Stimulated activated CD8-positive, alpha-beta memory T cell treated with anti-CD3 and anti-CD28 coated beads, Interleukin-4, amount 100 ng/mL, for 4 hours (primary cell): Measurements from ENCODE around the gene DGKG.

ENCODE experiments used
- DNase-seq, 2 donors: peaks; one replicate each; pipeline ENCODE4 v3.0.0-alpha.2; 2020; ENCODE audit warnings: low read depth in 2 of 2, low spot score in 1 of 2

DGKG gene

DNA sequence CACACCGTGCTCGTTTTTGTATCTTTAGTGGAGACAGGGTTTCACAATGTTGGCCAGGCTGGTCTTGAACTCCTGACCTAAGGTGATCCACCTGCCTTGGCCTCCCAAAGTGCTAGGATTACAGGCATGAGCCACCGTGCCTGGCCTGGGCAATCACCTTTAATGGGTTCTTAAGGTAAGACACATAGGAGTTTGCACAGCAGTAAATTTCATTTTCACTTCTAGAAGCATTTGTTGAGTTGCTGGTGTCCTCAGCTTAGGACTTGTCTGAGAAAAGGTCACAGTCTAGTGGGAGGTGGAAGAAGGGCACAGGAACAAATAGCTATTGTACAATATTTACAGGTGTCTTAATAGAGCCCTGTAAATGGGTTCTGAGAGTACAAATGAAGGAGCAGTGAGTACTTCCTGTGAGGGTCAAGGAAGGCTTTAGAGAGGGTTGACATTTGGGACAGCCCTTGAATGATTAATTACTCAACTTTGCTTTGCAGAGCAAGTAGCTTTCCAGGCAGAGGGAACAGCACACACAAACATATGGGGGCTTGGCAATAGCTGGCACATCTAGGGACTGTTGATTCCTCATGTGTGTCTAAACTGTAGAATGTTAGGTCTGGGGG, 244.4 kb downstream of the DGKG start:
- DNase-seq: no peak

DNA sequence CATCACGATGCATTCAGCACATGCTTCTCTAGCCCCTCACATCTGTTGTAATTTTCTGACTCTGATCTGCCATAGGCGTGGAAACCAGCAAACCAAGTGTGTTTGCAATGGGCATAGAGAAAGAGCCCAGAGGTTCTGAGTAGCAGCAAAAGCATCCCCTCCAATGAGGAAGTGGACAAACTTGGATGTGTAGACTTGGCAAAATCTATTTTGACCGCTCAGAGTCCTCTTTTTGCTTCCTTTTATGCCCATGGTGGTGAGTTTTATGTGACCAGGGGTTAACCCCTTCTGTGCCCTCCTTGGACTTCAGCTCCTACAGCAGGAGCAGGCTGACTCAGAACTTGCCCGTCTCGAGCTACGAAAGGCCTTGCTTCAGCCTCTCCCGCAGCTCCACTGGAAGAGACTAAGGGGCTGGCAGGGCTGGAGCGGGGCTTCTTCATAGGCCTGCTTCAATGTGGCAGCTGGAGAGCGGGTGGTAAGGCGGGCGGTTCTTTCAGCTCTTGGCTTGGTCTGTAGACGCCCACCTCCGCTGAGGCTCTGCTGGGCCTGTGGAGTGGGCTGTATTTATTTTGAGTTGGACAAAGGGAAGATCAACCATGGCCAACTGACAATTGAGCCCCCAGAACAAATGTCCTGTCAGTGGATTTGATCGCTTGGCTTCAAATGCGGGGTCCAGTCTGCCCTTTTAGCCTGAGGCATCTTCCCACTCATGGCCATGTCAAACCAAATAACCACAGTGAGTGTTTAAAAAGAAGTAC, 246.6 kb downstream of the DGKG start:
- no peak for DNase-seq

DNA sequence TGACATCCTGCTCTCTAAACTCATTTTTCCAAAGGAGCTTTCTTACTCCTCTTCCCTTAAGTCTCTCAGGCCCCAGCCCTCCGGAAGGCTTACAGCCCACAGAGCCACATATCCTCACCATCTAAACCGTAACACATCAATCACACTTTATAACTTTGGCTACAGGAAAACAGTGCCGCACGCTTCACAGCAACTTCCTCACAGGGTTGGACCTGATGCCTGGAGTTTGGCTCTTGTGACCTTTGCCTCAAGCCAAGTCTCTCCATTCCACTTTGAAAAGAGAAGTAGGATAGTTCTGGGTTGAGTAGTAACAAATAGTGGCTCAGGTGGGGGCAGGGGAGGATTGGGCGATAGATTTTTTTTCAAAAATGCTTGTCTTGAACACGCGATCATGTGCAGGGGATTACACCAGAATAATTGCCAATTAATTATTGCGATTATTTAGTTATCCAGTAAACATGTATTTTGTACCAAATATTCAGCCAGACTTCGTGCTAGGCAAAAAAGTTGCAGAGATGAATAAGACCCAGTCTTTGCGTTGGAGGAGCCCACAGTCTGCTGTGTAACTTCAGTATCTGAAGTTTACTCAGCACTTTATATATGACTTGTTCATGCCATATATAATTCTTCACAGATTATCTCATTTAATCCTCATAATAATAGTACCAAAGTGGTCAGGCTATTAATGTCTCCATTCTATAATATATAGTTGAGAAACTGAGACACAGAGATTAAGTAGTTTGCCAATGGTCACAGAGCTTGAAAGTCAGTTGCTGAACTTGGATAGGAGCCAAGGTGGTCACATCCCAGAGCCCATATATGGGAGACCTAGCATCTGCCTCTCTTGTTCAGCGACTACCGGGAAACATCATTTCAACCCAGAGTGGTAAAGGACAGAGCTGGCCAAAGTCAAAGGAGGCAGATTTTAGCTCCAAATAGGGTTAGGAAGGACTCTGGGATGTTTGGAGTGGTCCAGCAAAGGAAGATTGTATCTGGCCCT, 250.8 kb downstream of the DGKG start:
- no peak for DNase-seq

DNA sequence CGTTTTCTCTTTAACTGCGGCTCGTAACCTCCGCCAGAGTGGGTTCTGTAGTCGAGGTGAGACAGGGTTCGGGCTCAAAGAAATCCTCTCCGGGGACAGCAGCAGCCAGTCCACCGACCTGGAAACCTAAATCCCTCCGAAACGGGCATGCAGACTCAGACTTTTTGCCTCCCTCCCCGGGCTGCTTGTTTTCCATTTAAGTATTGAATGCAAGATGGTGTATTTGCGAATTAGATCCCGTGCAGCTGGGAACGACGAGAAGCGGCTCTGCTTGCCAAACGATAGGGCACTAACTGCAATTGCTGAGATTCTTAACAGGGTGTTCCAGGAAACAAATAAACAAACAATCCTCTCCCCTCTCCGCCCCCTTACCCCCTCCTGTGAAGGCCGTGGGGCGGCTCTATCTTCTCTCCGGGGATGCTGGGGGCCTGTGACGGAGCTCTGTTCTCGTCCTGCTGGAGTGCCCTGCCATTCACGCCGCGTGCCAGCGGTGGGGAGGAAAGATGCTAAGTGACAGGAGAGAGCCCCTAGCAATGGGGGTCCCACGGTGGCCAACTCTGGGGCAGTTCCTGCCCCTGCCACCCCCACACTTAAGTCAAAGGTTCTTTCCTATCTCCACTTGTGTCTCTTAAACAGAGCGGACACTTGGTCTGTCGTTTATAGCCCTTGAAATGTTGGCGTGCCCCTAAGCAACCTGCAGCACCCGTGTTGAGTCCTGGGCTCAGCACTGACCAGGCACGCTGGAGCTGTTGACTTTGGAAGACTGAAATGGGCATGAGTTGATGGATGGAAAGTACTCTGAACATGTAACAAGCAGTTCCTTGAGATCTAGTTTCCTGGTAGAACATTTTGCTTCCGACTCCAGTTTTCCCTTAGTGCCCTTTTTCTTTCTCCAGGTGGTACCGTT, 251.9 kb downstream of the DGKG start:
- DNase-seq: no peak

DNA sequence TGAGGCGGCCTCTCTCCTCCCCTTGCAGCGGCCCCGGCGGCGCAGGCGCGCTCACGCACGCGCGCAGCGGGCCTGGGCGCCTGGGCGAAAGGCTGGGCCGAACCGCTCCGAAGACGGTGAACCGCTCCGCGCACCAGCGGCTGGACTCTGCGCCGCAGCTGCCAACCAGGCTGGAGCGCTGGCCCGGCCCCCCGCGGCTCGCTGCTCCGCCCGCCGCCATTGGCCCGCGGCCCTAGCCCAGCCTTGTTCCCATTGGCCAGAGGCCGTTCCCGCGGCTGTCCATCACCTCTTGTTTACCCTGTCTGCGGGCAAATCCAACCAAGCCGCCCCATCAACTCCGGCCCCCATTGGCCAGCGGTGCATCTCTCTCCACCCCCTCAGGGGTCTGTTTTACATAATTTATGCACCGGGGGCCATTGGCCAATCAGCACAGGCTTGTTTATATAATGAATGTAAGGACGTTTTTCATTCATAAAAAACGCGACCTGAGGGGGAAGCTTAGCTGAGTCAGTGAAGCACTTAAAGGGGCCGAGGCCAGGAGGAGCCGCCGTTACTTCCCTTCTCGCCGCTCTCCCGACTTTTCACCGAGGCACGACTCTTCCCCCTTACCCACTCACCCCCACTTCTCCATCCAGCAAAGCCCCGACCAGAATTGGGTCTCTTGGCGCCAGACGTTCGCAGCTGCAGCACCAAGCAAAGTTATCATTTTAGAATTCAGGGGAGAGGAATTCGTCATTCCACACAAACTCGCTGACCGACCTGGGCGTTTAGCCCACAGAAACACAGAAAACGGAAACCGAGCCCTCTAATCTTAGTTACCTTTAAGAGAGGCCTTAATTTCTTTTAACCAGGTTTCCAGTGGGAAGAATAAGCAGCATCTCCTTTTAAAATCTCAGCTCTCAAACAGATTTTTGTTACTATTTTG, 252.8 kb downstream of the DGKG start, which contains the start of gene ETV5:
Gene ETV5 (minus strand): TSS at position 149 of the 925 bp plus-strand sequence. CDS start 3,221 bp downstream, outside the sequence.
- DNase-seq: peak; percentile 75 to 82

DNA sequence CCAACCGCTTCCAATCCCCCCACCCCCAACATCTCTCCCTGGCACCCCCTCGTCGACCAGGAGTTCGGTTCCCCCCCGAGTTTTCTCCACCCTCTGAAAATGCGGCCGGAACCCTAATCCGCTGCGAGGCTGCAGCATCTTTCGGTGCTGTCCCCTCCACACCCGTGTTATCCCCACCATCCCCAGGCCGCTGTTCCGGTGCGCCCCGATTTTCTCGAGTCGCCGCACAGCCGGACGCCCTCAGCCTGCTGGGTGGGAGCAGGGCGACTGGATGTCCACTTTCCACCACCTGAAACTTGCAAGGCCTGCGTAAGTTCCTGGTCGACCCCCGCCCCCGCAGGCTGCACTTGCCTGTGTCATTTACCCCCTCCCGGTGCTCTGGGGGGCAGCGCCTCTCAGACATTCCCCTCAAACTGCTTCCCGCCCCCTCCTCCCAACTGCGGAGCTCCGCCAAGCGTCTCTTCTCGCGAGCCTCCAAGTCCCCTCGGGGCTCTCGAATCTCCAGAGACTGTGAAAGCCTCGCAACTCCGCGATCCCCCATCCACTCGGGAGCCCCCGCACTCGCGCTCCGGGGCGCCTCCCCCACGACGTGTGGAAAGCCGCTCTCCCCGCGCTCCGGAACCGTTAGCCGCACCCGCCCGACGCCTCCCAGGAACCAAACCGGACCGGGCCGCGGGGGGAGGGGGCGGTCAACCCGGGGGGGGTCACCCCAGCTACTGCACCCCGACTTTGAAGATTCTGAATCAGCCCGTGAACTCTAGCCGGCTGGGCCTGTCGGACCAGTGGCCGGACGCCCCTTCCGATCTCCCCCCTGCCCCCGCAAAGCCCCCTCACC, 253.7 kb downstream of the DGKG start:
- no peak for DNase-seq

DNA sequence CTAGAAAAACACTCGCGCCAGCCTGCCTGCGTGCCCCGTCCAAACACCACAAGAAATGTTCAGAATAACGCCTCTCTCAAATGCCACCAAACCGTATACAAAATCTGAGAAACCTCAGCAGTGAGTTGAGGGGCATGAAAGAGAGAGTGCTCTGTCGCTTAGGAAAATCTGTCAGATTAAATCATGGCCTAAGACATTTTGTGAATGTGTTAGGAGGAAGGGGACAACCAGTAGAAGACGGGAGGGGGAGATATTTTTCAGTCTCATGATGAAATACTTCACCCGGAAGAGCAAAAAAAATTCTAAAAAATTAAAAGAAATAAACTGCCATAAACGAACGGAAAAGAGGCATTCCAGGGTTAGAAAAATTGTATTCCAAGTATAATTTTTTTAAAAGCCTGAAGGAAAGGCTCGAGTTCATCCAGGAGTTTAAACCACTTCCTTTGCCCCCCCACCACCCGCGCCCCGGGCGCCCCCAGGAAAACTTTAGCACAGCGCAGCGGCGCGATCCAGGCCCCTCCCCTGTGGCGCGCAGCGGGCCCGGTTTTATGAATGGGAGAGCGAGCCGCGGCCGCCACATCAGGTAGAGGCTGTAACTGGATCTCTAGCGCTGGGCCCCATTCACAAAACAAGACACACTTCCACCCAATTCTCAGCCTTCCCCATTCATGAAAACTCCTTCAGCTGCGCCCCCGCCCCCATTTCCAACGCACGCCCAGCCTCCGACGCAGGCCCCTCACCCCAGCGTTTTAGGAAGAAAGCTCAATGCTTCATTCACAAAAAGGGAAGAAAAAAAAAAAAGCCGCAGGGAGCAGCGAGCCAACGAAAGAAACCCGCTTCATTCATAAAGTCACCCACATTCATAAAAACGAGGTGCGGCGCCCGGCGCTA, 254.6 kb downstream of the DGKG start:
- DNase-seq: no peak

DNA sequence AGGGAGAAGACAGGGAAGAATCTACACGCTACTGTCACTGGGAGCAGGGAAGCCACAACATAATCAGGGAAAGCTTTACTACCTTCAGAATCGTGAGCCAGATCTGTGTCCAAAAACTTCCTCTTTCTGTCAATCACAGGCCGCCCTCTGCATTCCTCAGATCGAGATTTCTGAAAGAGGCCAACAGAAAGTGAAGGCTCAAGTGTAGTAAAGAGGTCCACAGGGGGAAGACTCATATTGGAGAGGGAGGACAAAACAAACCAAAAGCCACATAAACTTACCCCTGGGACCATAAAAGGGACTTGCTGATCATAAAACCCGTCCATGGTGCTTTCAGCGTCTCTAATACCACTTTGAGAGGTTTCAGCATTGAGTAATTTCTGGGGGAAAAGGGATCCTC, 256.5 kb downstream of the DGKG start:
- no peak for DNase-seq

DNA sequence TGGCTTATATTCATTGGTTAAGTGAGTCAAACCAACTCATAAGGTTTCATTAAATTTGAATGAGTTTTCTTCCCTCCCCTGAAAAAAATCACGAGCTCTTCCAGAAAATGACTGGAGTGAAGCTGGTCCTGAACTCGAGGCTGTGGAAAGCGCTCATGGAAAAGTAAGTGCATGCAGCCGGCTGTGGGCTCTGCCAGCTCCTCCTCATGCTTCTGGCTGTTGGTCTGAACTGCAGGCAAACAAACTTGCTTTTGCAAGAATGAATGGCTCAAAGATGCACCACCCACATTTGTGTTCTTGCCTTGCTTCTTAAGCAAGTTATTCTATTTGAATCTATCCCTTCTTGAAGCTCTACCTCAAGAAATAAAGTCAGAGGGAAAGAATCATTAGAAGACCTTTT, 259.3 kb downstream of the DGKG start:
- DNase-seq: no peak

DNA sequence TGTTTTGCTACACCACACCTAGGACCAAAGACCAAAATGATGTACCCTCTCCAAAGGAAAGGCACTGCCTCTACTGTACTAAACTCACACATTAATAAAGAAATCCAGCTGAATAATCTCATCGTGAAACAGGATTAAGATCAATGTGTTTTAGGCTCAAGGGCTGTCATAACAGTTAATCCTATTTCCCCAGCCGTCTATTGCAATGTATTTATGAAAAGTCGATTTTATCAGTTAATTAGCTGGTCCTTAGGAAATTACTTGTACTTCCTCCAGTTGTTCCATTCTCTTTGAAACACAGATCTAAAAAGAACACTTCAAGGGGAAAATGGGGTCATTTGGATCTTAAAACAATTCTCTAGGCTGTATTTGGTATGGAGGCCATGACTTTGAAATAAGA, 261.6 kb downstream of the DGKG start:
- DNase-seq: no peak

DNA sequence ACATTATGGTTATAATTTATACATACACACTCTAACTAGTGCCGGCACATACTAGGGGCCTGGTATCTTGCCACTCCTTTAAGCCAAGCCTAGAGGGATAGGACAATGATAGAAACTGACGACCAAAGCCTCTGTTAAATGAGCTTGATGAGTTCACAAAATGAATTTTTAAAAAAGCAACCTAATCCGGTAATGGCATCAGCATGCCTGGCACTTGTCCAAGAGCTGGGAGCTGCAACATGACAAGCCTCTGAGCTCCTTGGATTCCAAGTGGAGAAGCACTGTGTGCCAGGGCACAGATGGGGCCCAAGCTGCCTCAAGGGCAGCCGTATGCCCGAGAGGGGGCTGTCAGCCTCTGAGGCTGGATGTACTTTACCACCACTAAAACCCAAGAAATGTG, 262.9 kb downstream of the DGKG start:
- DNase-seq: no peak

DNA sequence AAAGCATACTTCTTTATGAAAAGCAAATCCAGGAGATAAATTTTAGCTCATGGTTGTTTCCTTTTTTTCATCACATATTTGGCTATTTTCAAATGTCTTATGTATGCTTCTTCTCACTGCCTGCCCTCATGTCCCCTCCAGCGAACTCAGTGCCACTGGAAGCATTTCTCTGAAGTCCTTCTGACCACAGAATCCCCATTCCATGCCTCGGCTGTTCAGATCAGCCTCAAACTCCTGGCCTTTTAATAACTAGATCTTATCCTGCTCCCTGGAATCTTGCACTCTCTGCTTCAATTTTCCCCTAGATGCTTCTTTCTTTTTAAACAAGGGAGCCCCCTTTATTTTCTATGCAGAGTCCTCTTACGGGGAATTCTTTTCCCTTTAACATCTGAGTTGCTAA, 263.3 kb downstream of the DGKG start:
- DNase-seq: no peak

DNA sequence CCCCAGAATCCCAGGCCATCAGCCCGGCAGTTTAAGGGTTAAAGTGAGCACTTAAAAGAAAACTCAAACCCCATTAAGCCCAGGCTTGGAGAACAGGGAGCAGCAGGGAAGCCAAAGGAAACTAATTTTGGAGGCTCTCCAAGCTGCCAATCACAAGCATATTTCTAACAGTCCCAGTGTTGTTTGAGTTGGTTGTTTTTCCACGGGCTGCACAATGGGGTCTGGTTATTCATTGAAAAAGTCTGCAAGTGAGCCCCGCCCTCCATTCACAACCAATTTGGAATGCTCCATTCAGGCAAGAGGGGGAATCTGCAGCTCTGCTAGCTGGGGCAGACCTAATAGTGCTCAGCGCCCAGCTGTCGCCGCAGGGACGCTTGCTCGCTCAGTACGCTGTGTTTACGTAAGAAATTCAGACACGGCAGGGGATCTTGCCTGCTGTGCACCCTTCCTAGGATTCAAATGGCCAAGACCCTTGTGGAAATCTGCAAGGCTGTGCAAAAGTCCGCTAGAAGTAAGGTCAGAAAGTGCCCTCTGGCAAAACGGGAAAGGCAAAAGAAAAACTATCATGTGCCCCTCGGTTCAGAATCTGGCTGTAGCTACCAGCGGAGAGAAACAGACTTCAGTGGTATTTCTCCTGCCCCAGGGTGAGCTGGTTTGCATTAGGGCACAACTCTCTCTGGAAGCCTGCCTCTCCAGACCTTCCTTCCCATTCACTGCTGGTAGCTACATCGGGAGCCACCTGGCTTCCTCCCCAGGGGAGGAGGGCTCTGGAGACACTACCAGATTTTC, 264.2 kb downstream of the DGKG start:
- no peak for DNase-seq

DNA sequence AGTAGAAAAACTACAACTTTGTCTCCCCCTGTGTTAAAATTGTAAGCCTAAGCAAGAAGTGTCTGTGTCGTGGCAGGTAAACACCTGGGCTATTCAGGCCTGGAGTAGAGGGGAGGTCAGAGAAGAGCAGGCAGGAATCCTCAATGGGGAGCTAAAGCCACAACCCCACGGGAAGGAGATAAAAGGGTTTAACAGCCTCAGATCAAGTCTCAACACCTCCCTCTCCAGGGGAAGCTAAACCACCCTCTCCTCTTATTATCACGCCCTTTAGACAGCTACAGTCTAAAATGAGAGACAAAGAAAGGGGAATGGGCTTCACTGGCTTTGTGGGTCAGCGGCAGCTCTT, 264.7 kb downstream of the DGKG start:
- DNase-seq: no peak
